HepG2 (cell line): ENCODE results near the gene SEPTIN2. TPM values are rescaled to one million over a fixed set of nuclear protein-coding genes. Genes with fewer than 3 reads are reported as not detected.

Experiments used
- ARNT2 ChIP-seq: sonication (generic); formaldehyde crosslinking; IDR thresholded peaks from 2 replicates; pipeline ENCODE4 v1.8.0; 2022; ENCODE audit warnings: mild to moderate bottlenecking, low read depth, missing genetic modification reagents, moderate library complexity
- KAT7 ChIP-seq: IDR thresholded peaks from 2 replicates; pipeline ENCODE4 v1.6.1; 2018; ENCODE audit warnings: borderline replicate concordance, missing compliant biosample characterization
- KIAA2018 ChIP-seq: sonication (generic); formaldehyde crosslinking; IDR thresholded peaks from 2 replicates; pipeline ENCODE4 v1.5.0; 2020; ENCODE audit warnings: mild to moderate bottlenecking, missing genetic modification reagents, borderline replicate concordance
- MATR3 ChIP-seq: sonication (generic); formaldehyde crosslinking; IDR thresholded peaks from 2 replicates; pipeline ENCODE4 v1.4.0; 2020; ENCODE audit warnings: missing genetic modification reagents
- NRL ChIP-seq: sonication (generic); formaldehyde crosslinking; IDR thresholded peaks from 2 replicates; pipeline ENCODE4 v1.5.0; 2020; ENCODE audit warnings: missing genetic modification reagents, mild to moderate bottlenecking, moderate library complexity, borderline replicate concordance
- SPEN ChIP-seq: sonication (generic); formaldehyde crosslinking; IDR thresholded peaks from 2 replicates; pipeline ENCODE4 v1.5.1; 2020; ENCODE audit warnings: low read depth, mild to moderate bottlenecking, missing genetic modification reagents
- TFDP2 ChIP-seq: sonication (generic); formaldehyde crosslinking; IDR thresholded peaks from 2 replicates; pipeline ENCODE4 v1.4.0; 2020; ENCODE audit warnings: missing genetic modification reagents
- THAP8 ChIP-seq: sonication (generic); formaldehyde crosslinking; IDR thresholded peaks from 2 replicates; pipeline ENCODE4 v1.5.1; 2020; ENCODE audit warnings: missing genetic modification reagents, mild to moderate bottlenecking, borderline replicate concordance
- TOPORS ChIP-seq: sonication (generic); formaldehyde crosslinking; IDR thresholded peaks from 2 replicates; pipeline ENCODE4 v1.8.0; 2023; ENCODE audit warnings: mild to moderate bottlenecking, missing genetic modification reagents
- ZBTB2 ChIP-seq: sonication (generic); formaldehyde crosslinking; IDR thresholded peaks from 2 replicates; pipeline ENCODE4 v1.8.0; 2022; ENCODE audit warnings: low read depth, missing genetic modification reagents
- ZKSCAN8 ChIP-seq: IDR thresholded peaks from 2 replicates; pipeline ENCODE4 v1.6.1; 2016; ENCODE audit warnings: borderline replicate concordance, missing genetic modification reagents, missing compliant biosample characterization
- ZNF124 ChIP-seq: sonication (generic); formaldehyde crosslinking; IDR thresholded peaks from 2 replicates; pipeline ENCODE4 v1.4.0; 2020; ENCODE audit warnings: missing genetic modification reagents
- ZNF331 ChIP-seq: sonication (generic); formaldehyde crosslinking; IDR thresholded peaks from 2 replicates; pipeline ENCODE4 v1.4.0; 2020; ENCODE audit warnings: missing genetic modification reagents
- ZNF564 ChIP-seq: sonication (generic); formaldehyde crosslinking; IDR thresholded peaks from 2 replicates; pipeline ENCODE4 v1.8.1; 2023; ENCODE audit warnings: mild to moderate bottlenecking, missing genetic modification reagents
- ZNF577 ChIP-seq: sonication (generic); formaldehyde crosslinking; IDR thresholded peaks from 2 replicates; pipeline ENCODE4 v1.4.0; 2020; ENCODE audit warnings: mild to moderate bottlenecking, low read depth, missing genetic modification reagents, borderline replicate concordance
- polyA plus RNA-seq, 8 experiments: library from polyadenylated mRNA; depleted of rRNA in 3 of 8; stranded (reverse) in 7 of 8; unstranded in 1 of 8; fragments of >200 nt; fragmentation: Illumina TruSeq in 4 of 8; extraction: Trizol in 4 of 8; gene quantifications; 2 replicates each; pipeline versions ENCODE4 v1.2.1 to v1.2.3, GENCODE V29; 2011 to 2016; ENCODE audit warnings: low read depth in 4 of 8, missing spikeins in 1 of 8, mixed read lengths in 1 of 8; ENCODE audit not compliant: insufficient read depth in 1 of 8
- total RNA-seq, 5 experiments: library from RNA; depleted of rRNA; stranded (reverse); fragments of >200 nt; fragmentation: Illumina TruSeq; extraction: Trizol; gene quantifications; 2 replicates each; pipeline ENCODE4 v1.2.3, GENCODE V29; 2016; ENCODE audit warnings: low read depth in 1 of 5

The SEPTIN2 gene
- total and polyA plus RNA-seq, 2 of the 13 experiments (the other 11 are each of a cell fraction or from before 2014, with no cell fraction given) = 493 to 733 TPM

- TF ChIP-seq ZBTB2 (peak; percentile 62), ZNF124 (CRISPR knock-in tag) (peak; percentile 83; the same call in 1 of the 2 replicates), ZNF577 (no peak), ARNT2 (CRISPR knock-in tag) (no peak; the same call in 1 of the 2 replicates), ZNF331 (CRISPR knock-in tag) (no peak; the same call in none of the 2 replicates), TFDP2 (0 out of 2 replicates have a peak, but pooled peaks have one; percentile 35), THAP8 (peak; percentile 93; the same call in 1 of the 2 replicates), ZNF564 (no peak; the same call in 1 of the 2 replicates), KIAA2018 (CRISPR knock-in tag) (no peak), NRL (CRISPR knock-in tag) (peak; percentile 78; the same call in 1 of the 2 replicates), MATR3 (CRISPR knock-in tag) (no peak), KAT7 (CRISPR knock-in tag) (0 out of 2 replicates have a peak, but pooled peaks have one; percentile 13), ZKSCAN8 (CRISPR knock-in tag) (no peak), TOPORS (no peak), SPEN (CRISPR knock-in tag) (peak; percentile 64; the same call in 1 of the 2 replicates)
Measured at GRCh38 chr2:241315879-241316631, at the start of gene SEPTIN2 (continued).
